HG02642 (cell line): ENCODE data around the gene GZMM.

Experiments
- ATAC-seq: cut with Tn5 transposase; IDR thresholded peaks from one replicate; pipeline ENCODE4 v1.9.1; 2021; ENCODE audit warnings: mild to moderate bottlenecking; ENCODE audit not compliant: unreplicated experiment, poor library complexity

GZMM gene

GRCh38 chr19:543910-544608 lies at the start of gene GZMM:
TSS of gene GZMM (plus strand) at chr19:544053. CDS start at chr19:544072, 19 bp downstream.
- no peak for ATAC-seq

- ATAC-seq, result no peak
These were observed 49.4 kb upstream of the GZMM start for GRCh38 chr19:494171-495080.

GRCh38 chr19:495081-495401 lies 48.8 kb upstream of the GZMM start:
- ATAC-seq, result no peak

GRCh38 chr19:495402-496111 lies 48.3 kb upstream of the GZMM start:
- ATAC-seq, result no peak

- no peak for ATAC-seq
These were observed 47.7 kb upstream of the GZMM start, which contains the start of gene MADCAM1 for GRCh38 chr19:496112-496665. TSS of gene MADCAM1 (plus strand) at chr19:496486. CDS start at chr19:496500, 14 bp downstream.

GRCh38 chr19:496986-497385 lies 46.9 kb upstream of the GZMM start:
- no peak for ATAC-seq

GRCh38 chr19:497491-497868 lies 46.4 kb upstream of the GZMM start:
- no peak for ATAC-seq

GRCh38 chr19:497869-498510 lies 45.9 kb upstream of the GZMM start:
- ATAC-seq, result no peak

GRCh38 chr19:498511-498891 lies 45.4 kb upstream of the GZMM start:
- no peak for ATAC-seq

GRCh38 chr19:498977-499623 lies 44.8 kb upstream of the GZMM start:
- no peak for ATAC-seq

GRCh38 chr19:501646-502045 lies 42.2 kb upstream of the GZMM start:
- no peak for ATAC-seq

GRCh38 chr19:504616-505015 lies 39.2 kb upstream of the GZMM start:
- no peak for ATAC-seq

- peak; percentile 70 for ATAC-seq
These were observed 37.2 kb upstream of the GZMM start for GRCh38 chr19:506404-507285.

GRCh38 chr19:507286-508203 lies 36.3 kb upstream of the GZMM start, which contains the start of gene TPGS1:
TSS of gene TPGS1 (plus strand) at chr19:507497. CDS start at chr19:507507, 10 bp downstream.
- peak; percentile 58 for ATAC-seq

GRCh38 chr19:508204-509150 lies 35.4 kb upstream of the GZMM start:
- no peak for ATAC-seq

- ATAC-seq, result peak; percentile 23
These were observed 33.2 kb upstream of the GZMM start for GRCh38 chr19:510606-511100.
